ENCODE measurements around the gene LTO1.
A peak's percentile ranks its signal among the peaks of the same experiment; 100 is the strongest.

Gene LTO1

GRCh38 chr11:69640995-69641581, 34.1 kb downstream of the LTO1 start, which contains the start of gene CCND1:
TSS of gene CCND1 (plus strand) at chr11:69641156. CDS start at chr11:69641314, 158 bp downstream.
- peak; percentile 36 for TF ChIP-seq CTCF (IDR thresholded peaks at IDR 0.05; ENCODE audit: low read length, missing control alignments)
- peak; percentile 94 for DNase-seq (ENCODE audit: low read depth)
- peak within 1 kb of the TSS; percentile 88 for H3K4me3 ChIP-seq (replicated peaks; ENCODE audit: low read depth, low read length)

- peak overlapping the region; percentile 88 for H3K4me3 ChIP-seq (replicated peaks; ENCODE audit: low read depth, low read length)
- no peak for TF ChIP-seq CTCF (IDR thresholded peaks at IDR 0.05; ENCODE audit: low read length, missing control alignments)
These were observed 34.7 kb downstream of the LTO1 start for GRCh38 chr11:69640260-69640994.

GRCh38 chr11:69639831-69640230, 35.3 kb downstream of the LTO1 start:
- peak overlapping the region; percentile 88 for H3K4me3 ChIP-seq (replicated peaks; ENCODE audit: low read depth, low read length)

More at GRCh38 chr11:69640260-69640994, 34.7 kb downstream of the LTO1 start:
- peak; percentile 28 for DNase-seq (ENCODE audit: low read depth)

GRCh38 chr11:69638941-69639681, 36.0 kb downstream of the LTO1 start:
- no peak for TF ChIP-seq CTCF (IDR thresholded peaks at IDR 0.05; ENCODE audit: low read length, missing control alignments)
- DNase-seq (ENCODE audit: low read depth): peak; percentile 97
- peak overlapping the region; percentile 88 for H3K4me3 ChIP-seq (replicated peaks; ENCODE audit: low read depth, low read length)

More at GRCh38 chr11:69639831-69640230, 35.3 kb downstream of the LTO1 start:
- no peak for DNase-seq (ENCODE audit: low read depth)
- TF ChIP-seq CTCF (IDR thresholded peaks at IDR 0.05; ENCODE audit: low read length, missing control alignments): no peak

GRCh38 chr11:69637941-69638871, 36.9 kb downstream of the LTO1 start:
- no peak for TF ChIP-seq CTCF (IDR thresholded peaks at IDR 0.05; ENCODE audit: low read length, missing control alignments)
- peak; percentile 64 for DNase-seq (ENCODE audit: low read depth)
- peak overlapping the region; percentile 88 for H3K4me3 ChIP-seq (replicated peaks; ENCODE audit: low read depth, low read length)
